Measurements from ENCODE around the gene HDAC4. TPM values are rescaled to one million over a fixed set of nuclear protein-coding genes. Genes with fewer than 3 reads are reported as not detected.

Gene HDAC4
- polyA plus RNA-seq, 1 donor (not counting 4 experiments of a cell fraction or from before 2014, with no cell fraction given) = 2.9 TPM

GRCh38 chr2:239295377-239296019 lies 105.3 kb downstream of the HDAC4 start:
- Histone ChIP-seq H3K4me3 (ENCODE audit: control insufficient read depth in 2 of 3, extremely low read depth in 1 of 3, insufficient read depth in 2 of 3, low read depth in 1 of 3, low read length in 3 of 3) (no peak overlapping the region), H3K79me2 (ENCODE audit: control insufficient read depth, insufficient read depth, low read length) (peaks cover under 1% of the 10 kb centered on the region), H4K20me1 (ENCODE audit: control insufficient read depth, extremely low read depth, insufficient read depth, low read length) (peaks cover 7% of the 10 kb centered on the region), H3K27ac (ENCODE audit: control insufficient read depth, insufficient read depth, low read length) (no peak overlapping the region), H3K27me3 (ENCODE audit: control insufficient read depth, extremely low read depth, insufficient read depth, low read length) (no peaks in the 10 kb centered on the region), H3K9me3 (ENCODE audit: control insufficient read depth, low read depth, low read length) (no peaks in the 10 kb centered on the region), H3K9ac (ENCODE audit: control insufficient read depth, extremely low read depth, insufficient read depth, low read length) (no peak overlapping the region), H3K36me3 (ENCODE audit: control insufficient read depth in 2 of 2, extremely low read depth in 1 of 2, insufficient read depth in 2 of 2, low read length in 2 of 2) (no peaks in the 10 kb centered on the region), H3K4me2 (ENCODE audit: control insufficient read depth, extremely low read depth, insufficient read depth, low read depth, low read length) (no peak overlapping the region), H3K4me1 (ENCODE audit: control insufficient read depth, extremely low read depth, insufficient read depth, low read length) (peaks cover 9% of the 10 kb centered on the region), H2AFZ (ENCODE audit: control insufficient read depth, low read length) (no peak overlapping the region), H3K9me1 (ENCODE audit: control insufficient read depth, extremely low read depth, insufficient read depth, low read length) (peaks cover 2% of the 10 kb centered on the region)
- DNase-seq (ENCODE audit: low read depth, low spot score) (no peak), FAIRE-seq (no peak)
- TF ChIP-seq CTCF (optimal IDR thresholded peaks at IDR 0.05 in 1 of 3, IDR thresholded peaks at IDR 0.05 in 1 of 3, conservative IDR thresholded peaks at IDR 0.05 in 1 of 3; ENCODE audit: extremely low read depth in 1 of 3, insufficient read depth in 2 of 3, low read length in 3 of 3) (no peak), EZH2 (IDR thresholded peaks at IDR 0.05; ENCODE audit: low read length) (no peak)
- dilution Hi-C loops (cut with MboI; ENCODE audit: extremely low pct_ligation_motif_present, low sequenced_read_pairs) = no loop called here

- H3K27ac ChIP-seq (ENCODE audit: control insufficient read depth, insufficient read depth, low read length) = no peak overlapping the region
- H3K79me2 ChIP-seq (ENCODE audit: control insufficient read depth, insufficient read depth, low read length) = peaks cover 4% of the 10 kb centered on the region
- peaks cover 7% of the 10 kb centered on the region for H4K20me1 ChIP-seq (ENCODE audit: control insufficient read depth, extremely low read depth, insufficient read depth, low read length)
- H3K4me1 ChIP-seq (ENCODE audit: control insufficient read depth, extremely low read depth, insufficient read depth, low read length) = peaks cover 12% of the 10 kb centered on the region
- H3K9me1 ChIP-seq (ENCODE audit: control insufficient read depth, extremely low read depth, insufficient read depth, low read length) = peaks cover 2% of the 10 kb centered on the region
- no peaks in the 10 kb centered on the region for H3K36me3 ChIP-seq (ENCODE audit: control insufficient read depth in 2 of 2, extremely low read depth in 1 of 2, insufficient read depth in 2 of 2, low read length in 2 of 2)
- H3K27me3 ChIP-seq (ENCODE audit: control insufficient read depth, extremely low read depth, insufficient read depth, low read length) = no peaks in the 10 kb centered on the region
- H2AFZ ChIP-seq (ENCODE audit: control insufficient read depth, low read length) = no peak overlapping the region
- no peak overlapping the region for H3K9ac ChIP-seq (ENCODE audit: control insufficient read depth, extremely low read depth, insufficient read depth, low read length)
- H3K9me3 ChIP-seq (ENCODE audit: control insufficient read depth, low read depth, low read length) = no peaks in the 10 kb centered on the region
- DNase-seq (ENCODE audit: low read depth, low spot score) = no peak
- TF ChIP-seq EZH2 (IDR thresholded peaks at IDR 0.05; ENCODE audit: low read length) = no peak
- no peak for TF ChIP-seq CTCF (optimal IDR thresholded peaks at IDR 0.05 in 1 of 3, IDR thresholded peaks at IDR 0.05 in 1 of 3, conservative IDR thresholded peaks at IDR 0.05 in 1 of 3; ENCODE audit: extremely low read depth in 1 of 3, insufficient read depth in 2 of 3, low read length in 3 of 3)
- no peak for FAIRE-seq
- dilution Hi-C loops (cut with MboI; ENCODE audit: extremely low pct_ligation_motif_present, low sequenced_read_pairs) = no loop called here
- H3K4me2 ChIP-seq (ENCODE audit: control insufficient read depth, extremely low read depth, insufficient read depth, low read depth, low read length) = no peak overlapping the region
- H3K4me3 ChIP-seq (ENCODE audit: control insufficient read depth in 2 of 3, extremely low read depth in 1 of 3, insufficient read depth in 2 of 3, low read depth in 1 of 3, low read length in 3 of 3) = no peak overlapping the region
These were observed 106.2 kb downstream of the HDAC4 start for GRCh38 chr2:239294571-239295054.
